Neural cell (in vitro differentiated cells): ENCODE data around the gene LSM6.

ENCODE experiments used
- EP300 ChIP-seq: fragments of 450-650 bp; conservative IDR thresholded peaks from 2 replicates; pipeline ENCODE4 v1.6.1; 2014; ENCODE audit warnings: antibody characterized with exemption, mild to moderate bottlenecking, moderate library complexity; ENCODE audit not compliant: poor library complexity, severe bottlenecking
- MXI1 ChIP-seq: fragments of 450-650 bp; conservative IDR thresholded peaks from 2 replicates; pipeline ENCODE4 v1.6.1; 2014; ENCODE audit warnings: antibody characterized with exemption, mild to moderate bottlenecking; ENCODE audit not compliant: poor library complexity, severe bottlenecking
- POLR2AphosphoS5 ChIP-seq: IDR thresholded peaks from 2 replicates; pipeline ENCODE4 v1.6.1; 2012
- TF ChIP-seq, protein P1 (sequence below): fragments of 450-650 bp; IDR thresholded peaks from 2 replicates; pipeline ENCODE4 v1.5.1; 2014; ENCODE audit warnings: antibody characterized with exemption, mild to moderate bottlenecking, moderate library complexity; ENCODE audit not compliant: poor library complexity, severe bottlenecking

DNA sequence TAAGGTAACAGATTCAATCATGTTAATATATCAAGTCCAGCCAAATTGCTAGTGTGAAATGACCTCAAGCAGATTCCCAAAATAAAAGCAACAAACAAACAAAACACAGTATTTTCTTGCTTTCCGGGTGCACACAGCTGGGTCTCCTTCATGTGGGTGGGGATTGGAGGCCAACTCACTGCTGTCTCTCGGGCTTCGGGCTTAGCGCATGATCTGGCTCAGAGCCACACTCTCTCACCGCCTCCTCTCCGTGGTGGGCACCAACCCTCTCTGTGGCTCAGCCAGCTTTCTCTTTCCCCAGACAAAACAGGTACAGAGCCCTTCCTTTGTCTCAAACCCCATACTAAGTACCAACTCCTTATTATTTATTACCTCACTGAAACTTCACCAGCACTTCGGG, 35.9 kb downstream of the LSM6 start:
- TF ChIP-seq POLR2AphosphoS5 (no peak), EP300 (no peak), MXI1 (no peak)
- TF ChIP-seq, protein P1, sequence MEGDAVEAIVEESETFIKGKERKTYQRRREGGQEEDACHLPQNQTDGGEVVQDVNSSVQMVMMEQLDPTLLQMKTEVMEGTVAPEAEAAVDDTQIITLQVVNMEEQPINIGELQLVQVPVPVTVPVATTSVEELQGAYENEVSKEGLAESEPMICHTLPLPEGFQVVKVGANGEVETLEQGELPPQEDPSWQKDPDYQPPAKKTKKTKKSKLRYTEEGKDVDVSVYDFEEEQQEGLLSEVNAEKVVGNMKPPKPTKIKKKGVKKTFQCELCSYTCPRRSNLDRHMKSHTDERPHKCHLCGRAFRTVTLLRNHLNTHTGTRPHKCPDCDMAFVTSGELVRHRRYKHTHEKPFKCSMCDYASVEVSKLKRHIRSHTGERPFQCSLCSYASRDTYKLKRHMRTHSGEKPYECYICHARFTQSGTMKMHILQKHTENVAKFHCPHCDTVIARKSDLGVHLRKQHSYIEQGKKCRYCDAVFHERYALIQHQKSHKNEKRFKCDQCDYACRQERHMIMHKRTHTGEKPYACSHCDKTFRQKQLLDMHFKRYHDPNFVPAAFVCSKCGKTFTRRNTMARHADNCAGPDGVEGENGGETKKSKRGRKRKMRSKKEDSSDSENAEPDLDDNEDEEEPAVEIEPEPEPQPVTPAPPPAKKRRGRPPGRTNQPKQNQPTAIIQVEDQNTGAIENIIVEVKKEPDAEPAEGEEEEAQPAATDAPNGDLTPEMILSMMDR, result no peak
